Skin epidermis (tissue), 12 donors: ENCODE data around the gene LHX8.
A peak's percentile ranks its signal among the peaks of the same experiment; 100 is the strongest.
"Not testable (repeated sequence)": the region's sequence is repeated elsewhere in the genome, so short reads cannot be mapped to it uniquely, and the experiment has no call there.

ENCODE experiments used
- H3K27ac ChIP-seq, 21 experiments: fragments of 200-600 bp; sonication (generic) in 11 of 21; one replicate each; pipeline ENCODE4 v1.5.0; 2020; ENCODE audit warnings: mild to moderate bottlenecking in 3 of 21, inconsistent platforms in 2 of 21, moderate library complexity in 2 of 21
- H3K4me3 ChIP-seq, 7 experiments: fragments of 200-600 bp; sonication (generic) in 2 of 7; one replicate each; pipeline ENCODE4 v1.5.0; 2020; ENCODE audit warnings: inconsistent platforms in 2 of 7, mild to moderate bottlenecking in 2 of 7, moderate library complexity in 1 of 7

Gene LHX8

DNA sequence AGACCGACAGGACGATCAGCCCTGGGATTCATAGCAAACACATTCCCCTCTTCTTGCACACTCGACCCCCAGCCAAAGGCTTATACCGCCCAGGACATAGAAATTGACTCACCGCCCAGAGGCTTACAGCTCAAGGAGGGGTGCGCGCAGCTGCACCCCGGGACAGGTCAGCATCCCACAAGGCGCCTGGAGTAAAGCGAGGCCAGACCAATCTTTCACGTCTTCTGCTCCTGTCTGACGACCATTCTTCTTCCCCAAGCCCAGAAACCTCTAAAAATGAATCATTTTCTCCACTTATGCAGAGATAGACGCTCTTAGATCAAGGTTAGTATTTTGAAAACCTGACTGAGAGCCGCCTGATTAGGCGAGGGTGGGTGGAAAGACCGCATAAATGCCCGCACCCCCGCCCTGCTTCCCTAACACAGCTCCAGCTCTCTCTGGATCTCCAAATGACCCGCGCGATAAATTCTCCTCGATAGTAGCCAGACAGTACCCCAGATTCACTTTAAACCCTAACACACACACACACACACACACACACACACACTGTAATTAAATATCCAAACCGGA is 1.9 kb upstream of the LHX8 start:
- H3K4me3 ChIP-seq: no peak overlapping the region
- no peak overlapping the region for H3K27ac ChIP-seq

- Histone ChIP-seq H3K4me3 (no peak overlapping the region), H3K27ac (no peak overlapping the region)
Observed at GRCh38 chr1:75132812-75133619, 1.2 kb upstream of the LHX8 start.

GRCh38 chr1:75134647-75135572 is 722 bp downstream of the LHX8 start:
- no peak overlapping the region for H3K27ac ChIP-seq
- H3K4me3 ChIP-seq: peak overlapping the region in 6 of 7 experiments; percentile 6 to 30 (median 18)

DNA sequence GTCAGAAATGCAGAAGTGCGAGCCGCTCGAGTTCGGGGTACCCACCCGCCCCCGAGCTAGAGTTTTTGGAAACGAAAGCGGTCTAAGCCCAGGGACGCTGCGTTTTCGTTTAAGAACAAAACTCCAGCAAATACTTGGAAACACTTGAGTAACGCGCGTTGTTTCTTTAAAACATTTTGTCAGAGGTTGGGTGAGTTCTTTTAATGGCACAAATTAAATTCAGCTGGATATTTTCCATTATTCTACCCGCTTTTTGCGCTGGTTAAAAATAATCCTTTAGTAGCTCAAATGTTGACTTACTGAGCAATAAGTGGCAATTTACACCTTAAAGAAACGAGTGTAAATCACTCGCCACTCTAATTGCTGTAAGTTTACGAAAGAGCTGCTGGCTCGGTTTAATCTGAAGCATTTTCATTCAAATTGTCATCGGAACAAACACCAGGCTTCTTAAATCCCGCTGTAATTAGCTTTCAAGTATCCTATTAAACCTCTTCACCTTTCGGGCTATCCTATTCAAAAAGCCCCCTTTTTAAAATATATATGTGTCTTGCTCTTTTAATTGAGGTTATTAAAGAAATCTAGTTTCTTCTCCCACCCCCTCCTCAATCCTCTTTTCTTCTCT is 1.5 kb downstream of the LHX8 start:
- no peak overlapping the region for H3K27ac ChIP-seq
- H3K4me3 ChIP-seq: peak overlapping the region in 6 of 7 experiments; percentile 6 to 30 (median 18)

DNA sequence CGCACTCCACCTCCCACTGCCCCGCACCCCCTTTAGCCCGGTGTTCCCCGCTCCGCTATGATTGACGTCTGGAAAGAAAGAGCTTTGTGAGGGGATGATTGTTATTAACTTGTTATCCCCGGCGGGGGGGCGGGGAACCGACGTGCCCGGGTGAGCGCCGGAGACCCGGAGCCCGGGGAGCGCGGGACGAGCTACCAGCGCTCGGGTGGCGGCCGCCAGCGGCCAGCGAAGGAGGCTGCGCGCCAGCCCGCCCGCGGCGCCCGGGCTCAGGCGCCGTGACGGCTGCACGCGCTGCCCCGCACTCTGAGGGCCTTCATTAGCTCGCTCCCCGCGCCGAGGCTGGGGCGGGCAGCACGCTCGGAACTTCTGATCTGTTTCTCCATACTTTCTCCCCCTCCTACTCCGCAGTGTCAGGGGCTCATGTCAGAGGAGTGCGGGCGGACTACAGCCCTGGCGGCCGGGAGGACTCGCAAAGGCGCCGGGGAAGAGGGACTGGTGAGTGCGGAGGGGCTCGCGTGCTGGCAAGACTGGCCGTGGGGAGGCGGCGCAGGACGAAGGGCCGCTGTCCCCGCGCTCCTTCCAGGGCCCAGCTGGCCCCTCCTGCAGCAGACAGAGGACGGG is 2.1 kb downstream of the LHX8 start:
- no peak overlapping the region for H3K27ac ChIP-seq
- H3K4me3 ChIP-seq: no peak overlapping the region

DNA sequence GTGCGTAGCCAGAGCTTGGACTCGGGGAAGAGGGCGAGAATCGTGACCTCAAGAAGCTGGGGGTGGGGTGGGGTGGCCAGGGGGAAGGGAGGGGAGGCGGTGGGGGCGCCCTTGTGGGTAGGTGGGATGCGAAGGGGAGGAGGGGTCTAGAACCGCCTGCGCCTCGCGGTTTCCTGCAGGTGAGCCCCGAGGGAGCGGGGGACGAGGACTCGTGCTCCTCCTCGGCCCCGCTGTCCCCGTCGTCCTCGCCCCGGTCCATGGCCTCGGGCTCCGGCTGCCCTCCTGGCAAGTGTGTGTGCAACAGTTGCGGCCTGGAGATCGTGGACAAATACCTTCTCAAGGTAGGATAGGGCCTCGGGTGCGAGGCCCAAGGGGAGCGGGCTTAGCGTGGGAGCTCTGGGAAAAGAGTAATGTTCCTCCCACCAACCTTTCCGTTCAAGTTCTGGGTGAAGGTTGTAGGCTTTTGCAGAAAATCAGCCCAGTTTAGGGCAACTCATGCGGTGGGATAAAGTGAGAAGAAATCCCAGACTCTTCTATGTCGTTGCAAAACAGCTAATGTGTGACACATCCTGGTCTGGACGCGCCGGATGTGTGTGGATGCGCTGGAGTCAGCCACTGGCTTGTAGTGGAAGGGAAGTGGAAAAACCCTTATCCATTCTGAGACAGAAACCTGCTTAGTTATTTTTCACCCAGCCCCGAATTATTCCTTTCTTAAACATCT is 2.9 kb downstream of the LHX8 start:
- H3K4me3 ChIP-seq: no peak overlapping the region

DNA sequence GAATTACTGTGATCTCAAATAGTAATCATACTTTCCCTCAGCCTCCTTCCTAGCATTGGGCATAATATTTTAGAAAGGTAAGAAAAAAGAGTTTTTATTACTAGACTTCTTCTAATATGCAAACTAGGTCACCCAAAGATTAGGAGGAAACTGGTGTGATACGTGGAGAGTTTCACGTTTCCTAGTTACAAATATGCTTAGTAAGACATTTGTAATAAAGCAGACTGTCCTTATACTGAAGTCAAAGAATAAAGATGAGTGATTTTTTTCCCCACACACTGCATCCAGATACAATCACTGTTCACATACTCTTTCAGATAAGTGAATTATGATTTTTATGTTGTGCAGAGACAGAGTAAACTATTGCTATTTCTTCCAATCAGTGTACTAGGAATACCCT is 17.9 kb downstream of the LHX8 start:
- Histone ChIP-seq H3K27ac (no peak overlapping the region), H3K4me3 (no peak overlapping the region)

More for the DNA sequence above, 2.9 kb downstream of the LHX8 start:
- no peak overlapping the region for H3K27ac ChIP-seq

DNA sequence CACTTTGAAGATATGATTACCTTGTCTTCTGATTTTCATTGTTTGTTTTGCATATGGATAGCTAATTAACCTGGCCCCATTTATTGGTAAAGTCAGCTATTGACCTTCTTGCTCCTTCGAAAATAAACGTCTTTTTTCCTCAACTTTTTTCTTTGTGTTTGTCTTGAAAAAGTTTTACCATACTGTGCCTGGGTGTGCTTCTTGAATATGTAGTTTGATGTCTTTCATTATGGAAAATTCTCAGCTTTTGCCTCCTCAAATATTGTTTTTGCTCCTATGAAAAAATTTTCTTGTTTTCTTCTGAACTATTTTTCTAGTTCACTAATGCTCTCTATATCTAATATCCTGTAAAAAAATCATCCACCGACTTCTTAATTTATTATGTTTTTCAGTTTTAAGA is 25.0 kb downstream of the LHX8 start:
- H3K27ac ChIP-seq: no peak overlapping the region
- no peak overlapping the region for H3K4me3 ChIP-seq

- no peak overlapping the region for H3K4me3 ChIP-seq
Observed at GRCh38 chr1:75165264-75165663, 31.1 kb downstream of the LHX8 start.

GRCh38 chr1:75166821-75167220 is 32.6 kb downstream of the LHX8 start:
- Histone ChIP-seq H3K4me3 (no peak overlapping the region), H3K27ac (no peak overlapping the region)

More at GRCh38 chr1:75165264-75165663, 31.1 kb downstream of the LHX8 start:
- no peak overlapping the region for H3K27ac ChIP-seq

GRCh38 chr1:75170011-75170410 is 35.8 kb downstream of the LHX8 start:
- no peak overlapping the region for H3K4me3 ChIP-seq
- no peak overlapping the region for H3K27ac ChIP-seq

DNA sequence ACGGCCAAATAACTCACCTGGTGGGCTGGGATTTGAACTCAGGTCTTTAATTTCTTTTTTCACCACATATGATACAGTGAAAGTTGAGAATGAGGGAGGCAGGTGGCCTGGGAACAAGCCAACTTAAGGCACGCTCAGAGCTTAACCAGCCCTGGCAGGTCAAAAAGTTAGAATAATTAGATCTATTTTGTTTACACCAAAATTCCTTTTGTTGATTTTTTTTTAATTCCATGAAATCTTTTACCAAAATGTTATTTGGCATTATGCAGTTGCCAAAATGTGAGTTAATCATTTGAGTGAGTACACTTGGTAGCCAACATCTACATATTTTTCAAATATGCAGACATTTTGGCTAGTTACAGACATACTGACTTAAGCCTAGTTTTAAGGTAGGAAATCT is 36.8 kb downstream of the LHX8 start:
- Histone ChIP-seq H3K4me3 (no peak overlapping the region), H3K27ac (no peak overlapping the region)

DNA sequence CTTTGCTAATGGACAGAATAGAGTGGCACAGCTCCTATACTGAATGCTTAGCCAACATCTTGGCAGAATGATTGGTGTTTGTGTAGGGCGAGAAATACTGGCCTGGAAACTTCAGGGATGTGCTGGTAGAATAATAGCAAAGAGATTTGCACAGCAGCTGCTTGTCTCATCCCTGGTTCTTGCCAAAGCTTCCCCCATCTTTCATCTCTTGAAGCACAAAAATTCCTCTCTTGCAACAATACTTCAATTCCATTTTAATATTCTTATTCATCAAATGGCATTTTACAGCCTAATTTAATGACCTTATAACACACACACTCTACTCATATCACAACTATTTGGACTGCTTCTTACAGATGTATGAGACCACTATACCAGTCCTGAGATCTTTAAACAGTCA is 37.7 kb downstream of the LHX8 start:
- Histone ChIP-seq H3K27ac (no peak overlapping the region), H3K4me3 (no peak overlapping the region)

DNA sequence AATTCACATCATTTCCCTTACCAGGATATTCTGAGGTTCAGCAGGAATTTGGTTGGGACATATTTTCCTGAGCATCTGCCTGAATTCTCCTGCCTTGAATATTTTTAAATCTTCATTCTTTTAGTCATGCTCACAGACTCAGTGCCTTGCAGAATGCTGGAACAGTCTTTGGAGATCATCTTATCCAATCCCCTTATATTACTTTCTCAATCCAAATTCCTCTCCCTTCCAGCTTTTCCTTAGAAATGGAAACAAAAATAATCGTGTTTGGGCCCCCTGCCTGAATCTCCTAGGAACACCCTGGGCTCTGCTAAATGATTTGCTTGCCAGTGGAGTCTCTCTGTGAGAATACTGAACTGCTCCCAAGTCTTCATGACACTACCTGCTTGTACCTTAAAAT is 38.4 kb downstream of the LHX8 start:
- no peak overlapping the region for H3K27ac ChIP-seq

GRCh38 chr1:75174031-75174760 is 40.0 kb downstream of the LHX8 start:
- H3K4me3 ChIP-seq: no peak overlapping the region

More for the DNA sequence above, 38.4 kb downstream of the LHX8 start:
- no peak overlapping the region for H3K4me3 ChIP-seq

DNA sequence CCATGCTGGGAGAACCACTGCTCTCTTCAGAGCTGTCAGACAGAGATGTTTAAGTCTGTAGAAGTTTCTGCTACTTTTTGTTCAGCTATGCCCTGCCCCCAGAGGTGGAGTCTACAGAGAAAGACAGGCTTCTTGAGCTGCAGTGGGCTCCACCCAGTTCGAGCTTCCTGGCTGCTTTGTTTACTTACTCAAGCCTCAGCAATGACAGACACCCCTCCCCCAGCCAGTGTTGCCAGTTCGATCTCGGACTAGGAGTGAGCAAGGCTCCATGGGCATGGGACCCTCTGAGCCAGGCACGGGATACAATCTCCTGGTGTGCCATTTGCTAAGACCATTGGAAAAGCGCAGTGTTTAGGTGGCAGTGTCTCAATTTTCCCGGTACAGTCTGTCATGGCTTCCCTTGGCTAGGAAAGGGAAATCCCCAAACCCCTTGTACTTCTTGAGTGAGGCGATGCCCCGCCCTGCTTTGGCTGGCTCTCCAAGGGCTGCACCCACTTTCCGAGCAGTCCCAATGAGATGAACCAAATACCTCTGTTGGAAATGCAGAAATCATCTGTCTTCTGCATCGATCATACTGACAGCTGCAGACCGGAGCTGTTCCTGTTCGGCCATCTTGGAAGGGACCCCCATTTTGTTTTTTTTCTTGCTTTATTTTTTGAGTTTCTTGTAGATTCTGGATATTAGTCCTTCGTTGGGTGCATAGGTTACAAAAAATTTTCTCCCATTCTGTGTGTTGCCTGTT is 47.2 kb downstream of the LHX8 start:
- H3K4me3 ChIP-seq, H3K27ac ChIP-seq: not testable (repeated sequence)

More at GRCh38 chr1:75174031-75174760, 40.0 kb downstream of the LHX8 start:
- no peak overlapping the region for H3K27ac ChIP-seq

- no peak overlapping the region for H3K27ac ChIP-seq
- H3K4me3 ChIP-seq: no peak overlapping the region
Observed at GRCh38 chr1:75188892-75189291, 54.7 kb downstream of the LHX8 start.

DNA sequence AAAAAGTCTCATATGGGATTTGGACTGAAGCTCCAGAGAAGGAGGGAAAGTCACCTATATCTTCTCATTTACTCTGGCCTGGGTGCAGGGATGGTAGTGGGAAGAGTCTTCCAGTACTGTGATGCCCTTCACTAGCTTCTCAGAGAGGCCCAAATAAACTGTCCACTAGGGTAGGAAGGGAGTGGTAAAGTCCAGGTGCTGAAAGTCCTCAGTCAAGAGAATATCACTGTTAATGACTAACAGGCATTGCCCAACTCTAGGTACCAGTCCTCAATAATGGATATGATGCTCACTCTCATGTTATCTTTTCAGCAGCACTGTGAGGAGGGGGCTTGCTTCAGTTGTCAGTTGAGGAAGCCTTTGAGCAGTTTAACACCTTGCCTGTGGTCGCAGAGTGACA is 64.0 kb downstream of the LHX8 start:
- H3K4me3 ChIP-seq: no peak overlapping the region
- no peak overlapping the region for H3K27ac ChIP-seq
